Hepatocyte (in vitro differentiated cells): ENCODE results near the gene BRWD1. TPM values are rescaled to one million over a fixed set of nuclear protein-coding genes. Genes with fewer than 3 reads are reported as not detected.

ENCODE experiments used
- DNase-seq: peaks from one replicate; pipeline ENCODE4 v3.0.0-alpha.2; 2016; ENCODE audit warnings: low spot score
- H2AFZ ChIP-seq: fragments of 200-600 bp; sonication (generic); 2 replicates; pipeline ENCODE4 v1.6.0; 2016; ENCODE audit warnings: antibody characterized with exemption, mild to moderate bottlenecking
- H3K27ac ChIP-seq: fragments of 200-600 bp; sonication (generic); 2 replicates; pipeline ENCODE4 v1.5.1; 2016; ENCODE audit warnings: mild to moderate bottlenecking
- H3K27me3 ChIP-seq: fragments of 200-600 bp; sonication (generic); 2 replicates; pipeline ENCODE4 v1.6.1; 2016
- H3K36me3 ChIP-seq: fragments of 200-600 bp; sonication (generic); replicated peaks from 2 replicates; pipeline ENCODE4 v1.5.1; 2016; ENCODE audit warnings: low read depth; ENCODE audit not compliant: insufficient read depth
- H3K4me1 ChIP-seq: fragments of 200-600 bp; sonication (generic); 2 replicates; pipeline ENCODE4 v1.5.1; 2016; ENCODE audit warnings: mild to moderate bottlenecking, moderate library complexity; ENCODE audit not compliant: insufficient read depth
- H3K4me2 ChIP-seq: fragments of 200-600 bp; sonication (generic); 2 replicates; pipeline ENCODE4 v1.6.0; 2016
- H3K4me3 ChIP-seq: fragments of 200-600 bp; sonication (generic); 2 replicates; pipeline ENCODE4 v1.5.1; 2016; ENCODE audit warnings: mild to moderate bottlenecking
- H3K79me2 ChIP-seq: fragments of 200-600 bp; sonication (generic); 2 replicates; pipeline ENCODE4 v1.6.0; 2017; ENCODE audit warnings: mild to moderate bottlenecking
- H3K9me2 ChIP-seq: fragments of 200-600 bp; sonication (generic); replicated peaks from 2 replicates; pipeline ENCODE4 v1.6.0; 2017; ENCODE audit warnings: mild to moderate bottlenecking; ENCODE audit not compliant: insufficient read depth
- H3K9me3 ChIP-seq: fragments of 200-600 bp; sonication (generic); 2 replicates; pipeline ENCODE4 v1.5.1; 2016; ENCODE audit warnings: low read depth, mild to moderate bottlenecking
- H4K20me1 ChIP-seq: fragments of 200-600 bp; sonication (generic); 2 replicates; pipeline ENCODE4 v1.6.0; 2016; ENCODE audit warnings: mild to moderate bottlenecking; ENCODE audit not compliant: insufficient read depth, poor library complexity, severe bottlenecking
- CTCF ChIP-seq: fragments of 200-600 bp; sonication (generic); IDR thresholded peaks from 2 replicates; pipeline ENCODE4 v1.5.1; 2016; ENCODE audit warnings: antibody characterized with exemption, mild to moderate bottlenecking; ENCODE audit not compliant: poor library complexity
- EZH2 ChIP-seq: fragments of 200-600 bp; sonication (generic); IDR thresholded peaks from 2 replicates; pipeline ENCODE4 v1.6.1; 2016; ENCODE audit warnings: antibody characterized with exemption, mild to moderate bottlenecking, borderline replicate concordance
- EZH2phosphoT487 ChIP-seq: fragments of 200-600 bp; sonication (generic); IDR thresholded peaks from one replicate; pipeline ENCODE4 v1.6.1; 2018; ENCODE audit warnings: antibody characterized with exemption, mild to moderate bottlenecking, low read depth, moderate library complexity; ENCODE audit not compliant: unreplicated experiment, severe bottlenecking
- WGBS: methylation state at CpG from one replicate; pipeline ENCODE4 v1.1.6; 2016; ENCODE audit warnings: low lambda C conversion rate; ENCODE audit errors: missing lambda C conversion rate; 5-methylcytosine and 5-hydroxymethylcytosine counted together
- polyA plus RNA-seq: library from polyadenylated mRNA; unstranded; fragments of >200 nt; fragmentation: Nextera tagmentation; extraction: Ambion mirVana; gene quantifications from 2 replicates; pipeline ENCODE4 v1.2.1, GENCODE V29; 2016
- total RNA-seq: library from RNA; depleted of rRNA; stranded (reverse); fragments of >200 nt; gene quantifications from 2 replicates; pipeline ENCODE4 v1.2.3, GENCODE V29; 2014

Gene BRWD1
- total and polyA plus RNA-seq, 2 experiments from 2014 or later, result 17.4 to 48.3 TPM

GRCh38 chr21:39196838-39197237, 116.6 kb downstream of the BRWD1 start:
- Histone ChIP-seq H3K4me1 (no peaks in the 10 kb centered on the region), H4K20me1 (no peaks in the 10 kb centered on the region), H3K4me3 (no peak overlapping the region), H3K4me2 (no peak overlapping the region), H3K36me3 (peaks cover 4% of the 10 kb centered on the region), H3K27ac (peak overlapping the region; percentile 71), H2AFZ (no peak overlapping the region), H3K27me3 (no peaks in the 10 kb centered on the region), H3K79me2 (peaks cover 10% of the 10 kb centered on the region), H3K9me2 (no peaks in the 10 kb centered on the region), H3K9me3 (no peaks in the 10 kb centered on the region)
- no peak for DNase-seq
- no peak for TF ChIP-seq EZH2
- WGBS, result 96% methylated on average over 1 of the region's 1 CpG

GRCh38 chr21:39196310-39196709, 117.1 kb downstream of the BRWD1 start:
- no peaks in the 10 kb centered on the region for H3K27me3 ChIP-seq
- H3K27ac ChIP-seq, result peak overlapping the region; percentile 71
- peaks cover 10% of the 10 kb centered on the region for H3K79me2 ChIP-seq
- no peaks in the 10 kb centered on the region for H4K20me1 ChIP-seq
- H3K36me3 ChIP-seq, result peaks cover 4% of the 10 kb centered on the region
- no peaks in the 10 kb centered on the region for H3K9me2 ChIP-seq
- H3K9me3 ChIP-seq, result no peaks in the 10 kb centered on the region
- WGBS, result 96% methylated on average over 7 of the region's 7 CpGs
- no peak overlapping the region for H2AFZ ChIP-seq
- H3K4me2 ChIP-seq, result no peak overlapping the region
- no peak for DNase-seq
- no peak for TF ChIP-seq EZH2
- TF ChIP-seq EZH2phosphoT487, result no peak
- no peak for TF ChIP-seq CTCF
- H3K4me1 ChIP-seq, result no peaks in the 10 kb centered on the region
- no peak overlapping the region for H3K4me3 ChIP-seq

GRCh38 chr21:39193380-39193779, 120.1 kb downstream of the BRWD1 start:
- no peak overlapping the region for H2AFZ ChIP-seq
- peak overlapping the region; percentile 36 for H3K27ac ChIP-seq
- peak overlapping the region; percentile 7 for H3K4me2 ChIP-seq
- H3K27me3 ChIP-seq, result no peaks in the 10 kb centered on the region
- no peak for TF ChIP-seq EZH2phosphoT487
- TF ChIP-seq EZH2, result no peak
- TF ChIP-seq CTCF, result no peak
- no peaks in the 10 kb centered on the region for H4K20me1 ChIP-seq
- H3K9me3 ChIP-seq, result no peaks in the 10 kb centered on the region
- DNase-seq, result no peak
- 92% methylated on average over 1 of the region's 1 CpG for WGBS
- no peaks in the 10 kb centered on the region for H3K36me3 ChIP-seq
- no peaks in the 10 kb centered on the region for H3K4me1 ChIP-seq
- H3K9me2 ChIP-seq, result no peaks in the 10 kb centered on the region
- no peak overlapping the region for H3K4me3 ChIP-seq
- peaks cover 6% of the 10 kb centered on the region for H3K79me2 ChIP-seq

- Histone ChIP-seq H3K9me2 (no peaks in the 10 kb centered on the region), H4K20me1 (no peaks in the 10 kb centered on the region), H3K4me3 (no peak overlapping the region), H3K36me3 (no peaks in the 10 kb centered on the region), H2AFZ (no peak overlapping the region), H3K4me1 (no peaks in the 10 kb centered on the region), H3K9me3 (no peaks in the 10 kb centered on the region), H3K4me2 (no peak overlapping the region), H3K79me2 (peaks cover 3% of the 10 kb centered on the region), H3K27me3 (no peaks in the 10 kb centered on the region), H3K27ac (no peak overlapping the region)
- TF ChIP-seq EZH2, result no peak
- no peak for TF ChIP-seq EZH2phosphoT487
- TF ChIP-seq CTCF, result no peak
- no peak for DNase-seq
These were observed 123.4 kb downstream of the BRWD1 start for GRCh38 chr21:39189857-39190604.
